Thymus (tissue), 11 donors: ENCODE results near the gene CLIC4. TPM values are rescaled to one million over a fixed set of nuclear protein-coding genes. Genes with fewer than 3 reads are reported as not detected.
"Not testable (repeated sequence)": the region's sequence is repeated elsewhere in the genome, so short reads cannot be mapped to it uniquely, and the experiment has no call there.

Experiments used
- DNase-seq, 9 donors: peaks; one replicate each; pipeline ENCODE4 v3.0.0-alpha.2; 2013; ENCODE audit warnings: low spot score in 9 of 9, low read depth in 6 of 9, missing footprints in 1 of 9
- H3K27ac ChIP-seq, 2 donors: one replicate each; pipeline ENCODE4 v1.5.1; 2013; ENCODE audit warnings: control low read depth in 1 of 2, low read depth in 1 of 2, low read length in 1 of 2, mild to moderate bottlenecking in 1 of 2, moderate library complexity in 1 of 2
- H3K27me3 ChIP-seq, 2 donors: one replicate each; pipeline ENCODE4 v1.5.1; 2013; ENCODE audit warnings: low read length in 1 of 2; ENCODE audit not compliant: control insufficient read depth in 2 of 2, insufficient read depth in 1 of 2
- H3K36me3 ChIP-seq, 2 donors: one replicate each; pipeline ENCODE4 v1.5.1; 2013; ENCODE audit warnings: low read length in 1 of 2, mild to moderate bottlenecking in 1 of 2, moderate library complexity in 1 of 2; ENCODE audit not compliant: control insufficient read depth in 2 of 2, insufficient read depth in 2 of 2
- H3K4me1 ChIP-seq, 2 donors: one replicate each; pipeline ENCODE4 v1.5.1; 2013; ENCODE audit warnings: low read length in 2 of 2; ENCODE audit not compliant: control insufficient read depth in 2 of 2, insufficient read depth in 2 of 2
- H3K4me3 ChIP-seq, 2 donors: one replicate each; pipeline ENCODE4 v1.5.1; 2013; ENCODE audit warnings: low read length in 2 of 2, control low read depth in 1 of 2, mild to moderate bottlenecking in 1 of 2
- H3K9me3 ChIP-seq, 2 donors: one replicate each; pipeline ENCODE4 v1.5.1; 2013; ENCODE audit warnings: low read length in 1 of 2, mild to moderate bottlenecking in 1 of 2; ENCODE audit not compliant: control insufficient read depth in 2 of 2, insufficient read depth in 1 of 2
- WGBS: extraction: QIAGEN DNeasy Blood & Tissue Kit; methylation state at CpG from one replicate; pipeline ENCODE4 v1.1.7; 2013; 5-methylcytosine and 5-hydroxymethylcytosine counted together
- polyA plus RNA-seq: library from polyadenylated mRNA; stranded (reverse); fragments of 200-250 nt; gene quantifications from one replicate; pipeline ENCODE4 v1.2.3, GENCODE V29; 2013
- total RNA-seq: library from RNA; stranded (reverse); fragments of 120-200 nt; gene quantifications from one replicate; pipeline ENCODE4 v1.2.4, GENCODE V29; 2013
- donor health status: healthy.

CLIC4 gene
- total and polyA plus RNA-seq, 2 donors = 29.9 to 96.5 TPM

DNA sequence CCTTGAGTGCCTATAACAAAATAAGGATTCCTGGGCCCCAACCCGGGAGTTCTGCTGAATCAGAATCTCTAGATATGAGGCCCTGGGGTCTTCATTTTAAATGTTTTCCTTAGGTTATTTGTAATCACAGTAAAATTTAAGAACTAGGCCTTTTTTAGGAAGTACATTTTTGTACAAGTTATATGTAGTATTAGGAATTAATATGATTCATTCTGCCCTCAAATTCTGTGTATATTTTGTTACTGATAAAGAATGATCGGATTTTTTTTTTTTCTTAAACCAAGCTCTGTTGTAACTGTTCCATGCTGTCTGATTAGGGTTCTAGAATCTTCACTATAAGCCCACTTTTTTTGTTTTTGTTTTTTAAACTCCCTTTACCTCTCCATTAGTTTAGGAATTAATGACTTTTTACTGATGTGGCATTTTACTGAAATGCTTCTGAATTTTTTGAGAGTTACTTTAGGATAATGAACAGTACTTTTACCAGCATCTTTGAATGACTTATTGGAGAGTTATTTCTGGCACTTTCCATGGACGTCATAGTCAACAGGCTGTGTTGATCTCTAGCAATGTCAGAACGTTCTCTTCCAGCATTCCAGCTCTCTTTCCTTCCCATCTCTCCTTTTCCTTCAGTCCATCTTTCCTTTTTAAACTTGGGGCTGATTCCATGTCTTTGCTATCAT is 48.3 kb downstream of the CLIC4 start:
- no peak for DNase-seq
- H3K27me3 ChIP-seq = no peaks in the 10 kb centered on the region
- H3K36me3 ChIP-seq = no peaks in the 10 kb centered on the region
- H3K27ac ChIP-seq = no peak overlapping the region
- 94% methylated on average over 4 of the region's 4 CpGs for WGBS
- H3K9me3 ChIP-seq = no peaks in the 10 kb centered on the region
- no peak overlapping the region for H3K4me3 ChIP-seq
- no peaks in the 10 kb centered on the region for H3K4me1 ChIP-seq

DNA sequence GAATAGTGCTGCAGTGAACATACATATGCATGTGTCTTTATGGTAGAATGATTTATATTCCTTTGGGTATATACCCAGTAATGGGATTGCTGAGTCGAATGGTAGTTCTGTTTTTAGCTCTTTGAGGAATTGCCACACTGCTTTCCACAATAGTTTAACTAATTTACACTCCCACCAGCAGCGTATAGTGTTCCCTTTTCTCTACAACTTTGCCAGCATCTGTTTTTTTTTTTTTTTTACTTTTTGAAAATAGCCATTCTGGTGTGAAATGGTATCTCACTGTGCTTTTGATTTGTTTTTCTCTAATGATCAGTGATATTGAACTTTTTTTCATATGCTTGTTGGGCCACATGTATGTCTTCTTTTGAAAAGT is 48.9 kb downstream of the CLIC4 start:
- H3K9me3 ChIP-seq, H3K27ac ChIP-seq, H3K36me3 ChIP-seq, DNase-seq, H3K4me1 ChIP-seq, H3K27me3 ChIP-seq, H3K4me3 ChIP-seq: not testable (repeated sequence)
- WGBS = 76% methylated on average over 2 of the region's 2 CpGs

DNA sequence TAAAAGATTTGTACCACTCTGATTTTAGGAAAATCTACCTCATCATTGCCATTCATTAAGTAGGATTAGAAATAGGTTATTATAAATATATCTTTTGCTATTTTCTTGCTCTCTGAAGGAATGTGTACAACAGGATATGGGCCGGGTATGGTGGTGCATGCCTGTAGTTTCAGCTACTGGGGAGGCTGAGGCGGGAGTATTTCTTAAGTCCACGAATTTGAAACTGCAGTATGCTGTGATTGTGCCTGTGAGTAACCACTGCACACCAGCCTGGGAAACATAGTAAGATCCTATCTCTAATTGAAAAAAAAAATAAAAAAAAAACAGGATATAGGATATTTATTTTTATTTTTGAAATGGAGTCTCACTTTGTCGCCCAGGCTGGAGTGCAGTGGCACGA is 50.0 kb downstream of the CLIC4 start:
- H3K27ac ChIP-seq = no peak overlapping the region
- 98% methylated on average over 5 of the region's 5 CpGs for WGBS

DNA sequence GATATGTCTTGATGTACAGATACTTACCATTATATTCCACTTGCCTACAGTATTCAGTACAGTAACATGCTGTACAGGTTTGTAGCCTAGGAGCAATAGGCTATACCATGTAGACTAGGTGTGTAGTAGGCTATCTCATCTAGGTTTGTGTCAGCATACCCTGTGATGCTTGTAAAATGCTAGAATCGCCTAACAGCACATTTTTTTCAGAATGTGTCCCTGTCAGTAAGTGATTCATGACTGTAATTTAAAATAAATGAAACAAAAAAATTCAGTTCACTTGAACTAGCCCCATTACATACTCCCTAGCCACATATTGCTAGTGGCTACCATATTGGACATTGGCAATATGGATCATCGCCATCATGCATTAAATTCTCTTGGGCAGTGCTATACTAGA is 51.3 kb downstream of the CLIC4 start:
- Histone ChIP-seq H3K4me1 (no peaks in the 10 kb centered on the region), H3K27ac (no peak overlapping the region)

More for the DNA sequence above, 50.0 kb downstream of the CLIC4 start:
- H3K4me3 ChIP-seq = no peak overlapping the region
- H3K9me3 ChIP-seq = no peaks in the 10 kb centered on the region
- DNase-seq = no peak
- H3K36me3 ChIP-seq = no peaks in the 10 kb centered on the region
- H3K4me1 ChIP-seq = no peaks in the 10 kb centered on the region
- H3K27me3 ChIP-seq = no peaks in the 10 kb centered on the region

DNA sequence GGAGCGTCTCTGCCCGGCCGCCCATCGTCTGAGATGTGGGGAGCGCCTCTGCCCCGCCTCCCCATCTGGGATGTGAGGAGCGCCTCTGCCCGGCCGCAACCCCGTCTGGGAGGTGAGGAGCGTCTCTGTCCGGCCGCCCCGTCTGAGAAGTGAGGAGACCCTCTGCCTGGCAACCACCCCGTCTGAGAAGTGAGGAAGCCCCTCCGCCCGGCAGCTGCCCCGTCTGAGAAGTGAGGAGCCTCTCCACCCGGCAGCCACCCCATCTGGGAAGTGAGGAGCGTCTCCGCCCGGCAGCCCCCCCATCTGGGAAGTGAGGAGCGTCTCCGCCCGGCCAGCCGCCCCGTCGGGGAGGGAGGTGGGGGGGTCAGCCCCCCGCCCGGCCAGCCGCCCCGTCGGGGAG is 54.0 kb downstream of the CLIC4 start:
- H3K27ac ChIP-seq, DNase-seq, H3K27me3 ChIP-seq, H3K4me3 ChIP-seq, H3K4me1 ChIP-seq, H3K36me3 ChIP-seq, H3K9me3 ChIP-seq: not testable (repeated sequence)
- WGBS = 95% methylated on average over 33 of the region's 33 CpGs

More for the DNA sequence above, 51.3 kb downstream of the CLIC4 start:
- Histone ChIP-seq H3K9me3 (no peaks in the 10 kb centered on the region), H3K36me3 (no peaks in the 10 kb centered on the region), H3K4me3 (no peak overlapping the region), H3K27me3 (no peaks in the 10 kb centered on the region)
- 97% methylated on average over 2 of the region's 2 CpGs for WGBS
- DNase-seq = no peak

DNA sequence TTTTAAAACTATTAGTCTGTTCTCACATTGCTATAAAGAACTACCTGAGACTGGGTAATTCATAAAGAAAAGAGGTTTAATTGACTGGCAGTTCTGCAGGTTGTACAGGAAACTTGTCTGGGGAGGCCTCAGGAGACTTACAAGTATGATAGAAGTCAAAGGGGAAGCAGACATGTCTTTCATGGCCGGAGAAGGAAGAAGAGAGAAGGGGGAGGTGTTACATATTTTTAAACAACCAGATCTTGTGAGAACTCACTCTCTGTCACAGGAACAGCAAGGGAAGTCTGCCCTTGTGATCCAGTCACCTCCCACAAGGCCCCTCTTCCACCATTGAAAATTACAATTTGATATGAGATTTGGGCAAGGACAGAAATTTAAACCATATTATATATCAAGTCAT is 55.9 kb downstream of the CLIC4 start:
- Histone ChIP-seq H3K4me1 (peaks cover 0 to 2% of the 10 kb centered on the region in 2 donors), H3K4me3 (no peak overlapping the region), H3K27me3 (no peaks in the 10 kb centered on the region), H3K27ac (no peak overlapping the region), H3K9me3 (no peaks in the 10 kb centered on the region), H3K36me3 (no peaks in the 10 kb centered on the region)
- WGBS = 47% methylated on average over 1 of the region's 1 CpG
- DNase-seq = peak in 2 of 9 donors; percentile 3 to 21

DNA sequence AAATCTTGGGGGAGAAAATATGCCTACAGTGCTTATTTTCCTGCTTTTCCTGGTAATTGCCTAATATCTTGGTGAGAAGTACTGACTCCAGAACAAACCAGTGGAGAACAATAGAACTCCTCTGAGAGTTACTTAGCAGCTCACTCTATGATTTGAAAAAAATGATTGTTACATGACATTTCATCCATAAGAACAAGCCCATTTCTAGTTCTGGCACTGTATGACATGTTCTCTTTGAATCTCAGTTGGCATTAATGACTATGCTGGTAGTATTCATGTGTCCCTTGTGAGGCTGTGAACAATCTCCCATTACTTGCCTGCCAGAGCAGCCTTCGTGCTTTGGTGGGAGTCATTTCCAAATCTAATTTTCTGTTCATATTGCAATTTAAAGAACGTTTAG is 58.0 kb downstream of the CLIC4 start:
- no peak for DNase-seq
- Histone ChIP-seq H3K27me3 (no peaks in the 10 kb centered on the region), H3K36me3 (no peaks in the 10 kb centered on the region), H3K4me1 (peaks cover 0 to 2% of the 10 kb centered on the region in 2 donors), H3K27ac (no peak overlapping the region), H3K9me3 (no peaks in the 10 kb centered on the region), H3K4me3 (no peak overlapping the region)
- 93% methylated on average over 2 of the region's 2 CpGs for WGBS

DNA sequence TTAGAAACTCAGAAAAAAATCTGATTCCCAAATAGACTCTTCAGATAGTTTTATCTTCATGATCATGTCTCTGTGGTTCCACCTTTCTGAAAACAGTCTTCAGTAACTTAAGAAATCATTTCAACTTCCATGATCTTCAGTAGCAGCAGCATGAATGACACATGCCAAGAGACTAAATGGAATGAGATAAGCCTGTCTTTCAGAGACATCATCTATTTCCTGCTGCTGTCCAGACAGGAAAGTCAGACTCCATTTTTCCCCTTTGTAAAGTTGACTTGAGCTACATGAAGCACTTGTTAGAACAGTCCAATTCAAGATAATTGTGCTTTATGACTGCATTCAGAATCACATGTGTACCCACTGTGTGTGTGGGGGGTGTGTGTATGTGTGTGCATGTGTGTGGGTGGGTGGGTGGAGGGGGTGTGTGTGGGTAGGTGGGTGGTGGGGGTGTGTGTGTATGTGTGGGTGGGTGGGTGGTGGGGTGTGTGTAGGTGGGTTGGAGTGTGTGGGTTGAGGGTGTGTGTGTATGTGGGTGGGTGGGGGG is 58.8 kb downstream of the CLIC4 start:
- H3K9me3 ChIP-seq = no peaks in the 10 kb centered on the region
- peaks cover 0 to 2% of the 10 kb centered on the region in 2 donors for H3K4me1 ChIP-seq
- peak overlapping the region in 1 of 2 donors; percentile 12 for H3K27ac ChIP-seq
- no peaks in the 10 kb centered on the region for H3K27me3 ChIP-seq
- H3K4me3 ChIP-seq = no peak overlapping the region
- DNase-seq = peak in 2 of 9 donors; percentile 1 to 16
- H3K36me3 ChIP-seq = no peaks in the 10 kb centered on the region

DNA sequence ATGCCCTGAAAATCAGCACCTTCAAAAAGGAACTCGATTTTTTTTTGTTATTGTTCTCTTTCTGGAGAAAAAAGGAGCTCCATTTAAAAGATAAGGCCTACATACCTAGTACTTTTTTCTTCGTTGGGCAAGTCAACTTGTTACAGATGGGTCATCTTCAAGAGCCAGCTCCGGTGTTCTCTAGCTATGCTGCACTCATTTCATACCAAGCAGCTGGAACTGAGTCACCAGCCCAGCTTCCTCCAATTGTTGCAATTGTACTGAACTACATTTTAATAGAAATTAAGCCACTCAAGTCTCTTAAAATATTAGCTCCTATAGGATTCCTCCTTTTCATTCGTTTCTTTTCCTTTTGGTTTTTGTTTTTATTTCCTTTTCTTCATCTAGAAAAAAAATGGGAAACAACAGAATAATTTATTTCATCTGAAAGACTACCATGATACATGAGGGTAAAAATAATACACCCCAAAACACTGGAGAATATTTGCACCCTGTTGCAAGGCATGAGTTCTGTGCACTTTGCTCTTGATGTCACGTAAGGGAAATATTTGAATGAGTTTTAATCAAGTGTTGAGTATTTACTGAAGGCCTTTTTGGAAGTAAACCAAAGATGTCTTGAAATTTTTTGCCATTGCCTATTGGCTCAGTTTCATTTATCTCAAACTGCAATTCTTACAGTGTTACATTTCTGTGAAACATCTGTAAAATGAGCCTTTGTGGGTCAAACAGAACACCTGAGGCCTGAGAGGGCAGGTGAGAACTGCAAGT is 60.5 kb downstream of the CLIC4 start:
- WGBS = 92% methylated on average over 5 of the region's 5 CpGs
- H3K27ac ChIP-seq = no peak overlapping the region
- DNase-seq = no peak
- peaks cover 0 to 2% of the 10 kb centered on the region in 2 donors for H3K4me1 ChIP-seq
- H3K4me3 ChIP-seq = no peak overlapping the region
- no peaks in the 10 kb centered on the region for H3K36me3 ChIP-seq
- H3K27me3 ChIP-seq = no peaks in the 10 kb centered on the region
- H3K9me3 ChIP-seq = no peaks in the 10 kb centered on the region
